HG03571 (cell line): ENCODE results near the gene COL5A1.
"Not testable (repeated sequence)": the region's sequence is repeated elsewhere in the genome, so short reads cannot be mapped to it uniquely, and the experiment has no call there.

Source experiments
- ATAC-seq: cut with Tn5 transposase; IDR thresholded peaks from one replicate; pipeline ENCODE4 v1.9.1; 2021; ENCODE audit not compliant: unreplicated experiment

Gene COL5A1

DNA sequence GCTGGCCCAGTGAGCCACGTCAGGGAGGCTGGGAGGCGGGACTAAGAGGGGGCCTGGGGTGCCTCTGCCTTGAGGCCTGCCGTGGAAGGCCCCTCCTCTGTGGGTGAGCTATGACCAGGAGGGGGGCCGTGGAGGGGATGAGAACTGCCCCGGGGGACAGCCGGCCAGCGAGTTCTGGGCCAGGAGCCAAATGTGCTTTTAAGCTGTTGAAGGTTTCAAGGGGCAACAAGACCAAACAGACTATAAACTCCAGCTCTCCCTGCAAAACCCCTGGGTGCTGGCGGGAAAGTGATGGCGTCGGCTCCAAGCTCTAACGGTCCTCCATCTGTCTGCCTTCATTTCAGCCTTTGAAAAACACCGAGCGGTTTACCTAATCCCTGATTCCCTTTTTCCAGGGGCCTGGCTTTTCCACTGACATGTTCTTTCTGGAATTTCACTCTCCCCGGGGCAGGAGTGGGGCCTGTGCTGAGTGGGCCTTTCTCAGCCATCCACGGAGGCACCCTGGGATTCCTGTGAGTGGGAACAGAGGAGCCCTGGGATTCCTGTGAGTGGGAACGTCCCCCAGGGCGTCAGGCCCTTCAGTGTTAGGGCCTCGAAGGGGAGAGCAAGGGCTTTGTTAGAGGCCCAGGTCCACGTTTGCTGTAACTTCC, 65.6 kb downstream of the COL5A1 start:
- ATAC-seq, result no peak

DNA sequence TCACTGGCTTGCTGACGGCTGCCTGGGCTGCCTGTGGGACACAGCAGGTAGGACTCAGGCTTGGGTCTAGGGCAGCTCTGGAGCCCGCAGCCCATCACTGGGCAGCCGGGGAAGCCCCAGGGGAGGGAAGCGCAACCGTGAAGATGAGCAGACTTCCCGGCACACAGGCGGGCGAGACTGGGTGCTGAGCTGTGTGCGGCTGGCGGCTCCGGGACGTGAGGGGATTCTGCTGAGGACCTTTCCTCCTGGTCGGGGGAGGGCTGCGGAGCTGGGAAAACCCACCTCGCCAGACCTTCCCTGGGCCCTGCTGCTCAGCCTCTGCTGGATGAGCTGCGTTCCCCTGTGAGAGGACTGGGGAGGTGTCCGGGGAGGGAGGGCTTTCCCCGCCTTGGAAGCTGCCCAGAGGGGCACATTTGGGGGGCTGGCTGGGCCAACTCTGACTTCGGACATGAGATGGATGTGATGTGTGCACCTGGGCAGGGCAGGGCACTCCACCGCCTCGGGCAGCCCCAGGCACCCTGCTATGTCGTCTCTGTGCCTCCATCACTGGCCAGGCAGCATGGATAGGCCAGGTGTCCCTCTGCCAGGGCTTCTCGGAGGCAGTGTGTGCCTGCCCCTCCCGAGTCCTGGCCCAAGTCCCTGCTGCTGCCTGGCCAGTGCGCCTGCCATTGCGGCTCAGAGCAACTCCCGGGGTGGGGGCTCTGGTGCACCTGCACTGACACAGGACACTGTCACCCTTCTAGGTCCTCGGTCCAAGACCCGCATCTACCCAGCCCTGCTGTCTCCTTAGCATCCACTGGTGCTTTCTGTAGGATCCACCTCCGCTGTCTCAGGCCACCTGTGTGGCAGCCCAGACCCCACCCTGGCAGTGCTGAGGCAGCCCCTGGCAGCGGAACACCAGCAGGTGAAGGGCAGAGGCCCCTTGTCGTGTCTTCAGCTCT, 66.4 kb downstream of the COL5A1 start:
- ATAC-seq, result no peak

DNA sequence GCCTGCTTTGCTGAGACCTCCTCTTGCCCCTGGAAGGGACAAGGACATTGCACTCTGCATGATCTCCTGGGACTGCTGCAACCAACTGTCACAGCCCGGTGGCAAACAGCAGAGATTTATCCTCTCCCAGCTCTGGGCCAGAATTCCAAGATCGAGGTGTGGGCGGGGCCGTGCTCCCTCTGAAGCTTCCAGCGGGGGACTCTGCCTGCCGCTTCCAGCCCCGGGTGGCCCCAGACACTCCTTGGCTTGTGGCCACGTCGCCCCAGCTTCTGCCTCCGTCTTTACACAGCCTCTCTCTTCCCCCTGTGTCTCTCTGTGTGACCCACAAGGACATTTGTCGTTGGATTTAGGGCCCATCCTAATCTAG, 67.1 kb downstream of the COL5A1 start:
- ATAC-seq, result no peak

DNA sequence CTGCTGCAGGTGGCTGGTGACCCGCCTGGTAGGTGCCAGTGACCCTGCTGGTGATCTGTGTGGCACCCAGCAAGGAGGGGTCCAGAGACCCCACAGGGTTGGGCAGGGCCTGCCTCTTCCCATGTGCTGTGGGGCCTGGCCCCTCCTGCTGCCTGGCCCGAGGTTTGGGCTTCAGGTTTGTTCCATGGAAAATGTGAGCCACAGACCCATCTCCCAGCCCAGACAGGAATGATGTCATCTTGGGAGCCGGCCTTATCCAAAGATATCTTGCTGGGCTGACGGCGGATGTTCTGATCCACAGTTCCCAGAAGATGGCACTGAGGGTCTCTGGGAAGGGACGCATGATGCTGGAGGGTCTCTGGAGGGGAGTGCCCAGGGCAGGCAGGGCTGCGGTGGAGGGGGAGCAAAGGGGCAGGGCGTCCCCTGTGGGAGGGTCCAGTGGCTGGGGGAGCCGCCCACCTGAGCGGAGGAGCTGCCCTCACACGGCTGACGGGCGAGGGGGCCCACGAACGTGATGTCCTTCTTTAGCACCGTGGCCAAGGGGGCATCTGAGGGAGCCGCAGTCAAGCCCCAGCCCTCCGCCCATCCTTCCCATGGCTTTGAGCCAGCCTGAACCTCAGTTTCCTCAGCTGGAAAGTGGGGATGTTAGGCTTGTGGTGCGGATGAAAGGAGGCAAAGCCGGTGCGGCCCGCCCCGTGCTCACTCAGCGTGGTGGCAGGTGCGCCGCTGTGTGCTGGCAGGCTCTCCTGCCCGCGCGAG, 68.1 kb downstream of the COL5A1 start:
- no peak for ATAC-seq

DNA sequence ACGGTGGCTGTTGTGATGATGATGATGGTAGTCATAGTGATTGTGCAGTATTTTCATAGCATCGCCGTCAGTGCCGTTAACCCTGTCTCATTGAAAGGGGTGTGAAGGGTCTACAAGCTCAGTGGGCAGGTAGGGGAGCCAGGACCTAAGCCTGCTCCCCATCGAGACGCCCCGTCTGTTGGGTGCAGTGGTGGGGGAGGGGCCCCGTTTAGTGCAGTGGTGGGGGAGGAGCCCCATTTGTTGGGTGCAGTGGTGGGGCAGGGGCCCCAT, 68.6 kb downstream of the COL5A1 start:
- no peak for ATAC-seq

DNA sequence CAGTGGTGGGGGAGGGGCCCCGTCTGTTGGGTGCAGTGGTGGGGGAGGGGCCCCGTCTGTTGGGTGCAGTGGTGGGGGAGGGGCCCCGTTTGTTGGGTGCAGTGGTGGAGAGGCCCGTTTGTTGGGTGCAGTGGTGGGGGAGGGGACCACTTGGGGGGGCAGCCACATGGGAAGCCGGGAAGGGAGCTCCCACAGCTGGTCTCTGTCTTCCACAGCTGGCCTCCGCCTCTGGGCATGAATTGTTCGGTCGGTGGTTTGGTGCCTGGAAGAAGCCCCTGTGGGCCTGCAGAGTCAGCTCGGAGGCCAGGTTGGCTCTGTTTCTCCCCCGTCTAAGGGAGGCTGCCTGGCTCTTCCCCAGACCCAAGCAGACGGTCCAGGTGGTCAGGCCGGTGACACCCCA, 69.3 kb downstream of the COL5A1 start:
- ATAC-seq, result no peak

DNA sequence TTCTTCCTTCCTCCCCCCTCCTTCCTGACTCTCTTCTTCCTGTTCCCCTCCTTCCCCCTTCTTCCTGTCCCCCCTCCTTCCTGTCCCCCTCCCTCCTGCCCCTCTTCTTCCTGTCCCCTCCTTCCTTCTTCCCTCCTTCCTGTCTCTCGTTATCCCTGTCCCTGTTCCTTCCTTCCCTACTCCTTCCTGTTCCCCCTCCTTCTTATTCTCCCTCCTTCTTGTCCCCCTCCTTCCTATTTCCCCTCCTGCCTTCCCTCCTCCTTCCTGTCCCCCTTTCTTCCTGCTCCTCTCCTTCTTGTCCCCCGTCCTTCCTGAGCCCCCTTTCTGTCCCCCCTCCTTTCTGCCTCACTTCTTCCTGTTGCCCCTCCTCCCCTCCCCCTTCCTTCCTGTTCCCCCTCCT, 70.6 kb downstream of the COL5A1 start:
- ATAC-seq, result no peak

DNA sequence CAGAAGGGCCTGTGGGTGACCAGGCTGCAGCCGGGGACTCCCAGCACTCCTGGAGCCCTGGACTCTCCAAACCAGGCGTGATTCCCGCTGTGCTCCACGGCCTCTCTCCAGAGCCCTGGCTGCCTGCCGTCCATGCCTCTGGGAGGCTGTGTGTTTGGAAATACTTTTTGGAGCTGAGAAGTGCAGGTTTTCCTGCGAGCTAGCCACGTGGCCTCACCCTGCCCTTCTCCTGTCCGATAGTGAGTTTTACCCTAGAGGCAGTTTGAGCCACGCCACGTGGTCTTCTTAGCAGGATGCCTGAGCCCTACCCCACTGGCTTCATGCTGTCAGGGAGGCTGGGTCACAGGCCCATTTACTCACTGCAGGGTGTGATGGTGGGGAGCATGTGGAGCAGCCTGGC, 71.3 kb downstream of the COL5A1 start:
- ATAC-seq, result no peak

DNA sequence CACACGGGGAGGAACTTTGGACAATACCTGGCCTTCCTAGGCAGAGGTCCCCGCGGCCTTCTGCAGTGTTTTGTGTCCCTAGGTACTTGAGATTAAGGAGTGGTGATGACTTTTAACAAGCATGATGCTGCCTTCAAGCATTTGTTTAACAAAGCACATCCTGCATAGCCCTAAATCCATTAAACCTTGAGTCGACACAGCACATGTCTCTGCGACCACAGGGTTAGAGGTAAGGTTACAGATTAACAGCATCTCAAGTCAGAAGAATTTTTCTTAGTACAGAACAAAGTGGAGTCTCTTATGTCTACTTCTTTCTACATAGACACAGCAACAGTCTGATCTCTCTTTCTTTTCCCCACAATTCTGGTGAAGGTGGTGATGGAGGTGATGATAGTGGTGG, 73.9 kb downstream of the COL5A1 start:
- not testable (repeated sequence) for ATAC-seq

DNA sequence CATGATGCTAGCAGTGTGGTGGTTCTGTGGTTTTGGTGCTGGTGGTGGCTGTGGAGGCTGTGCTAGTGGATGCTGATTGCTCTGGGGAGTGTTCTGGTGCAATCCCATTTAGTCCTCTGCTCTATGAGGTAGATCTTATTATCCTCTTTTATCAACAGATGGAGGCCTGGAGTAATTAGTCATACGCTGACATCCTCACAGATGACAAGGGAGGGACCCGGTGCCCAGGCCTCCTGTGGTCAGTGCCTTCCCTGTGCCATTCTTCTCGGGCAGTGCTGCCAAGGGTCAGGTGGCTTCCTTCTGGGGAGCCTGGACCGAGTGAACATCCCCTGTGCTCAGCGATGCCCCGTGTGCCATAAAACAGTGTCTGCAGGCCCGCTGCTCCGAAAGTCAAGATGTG, 74.5 kb downstream of the COL5A1 start:
- no peak for ATAC-seq

DNA sequence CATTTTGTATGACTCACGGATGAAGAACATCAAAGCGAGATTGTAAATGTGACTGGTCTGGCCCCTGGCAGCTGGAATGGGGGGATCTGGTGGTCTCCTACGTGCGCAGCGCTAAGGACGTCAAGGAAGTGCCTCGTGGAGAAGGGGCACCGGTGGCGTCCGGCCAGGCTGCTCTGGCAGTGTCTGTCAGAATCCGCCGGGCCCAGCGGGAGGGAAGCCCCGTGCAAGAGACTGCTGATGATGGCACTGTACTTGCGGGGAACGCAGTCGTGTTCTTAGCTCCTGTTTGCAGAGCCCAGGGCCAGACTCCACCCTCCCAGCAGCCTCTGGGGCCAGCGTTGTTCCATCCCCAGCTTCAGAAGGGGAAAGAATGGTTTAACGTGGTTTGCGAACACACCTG, 75.5 kb downstream of the COL5A1 start:
- no peak for ATAC-seq

DNA sequence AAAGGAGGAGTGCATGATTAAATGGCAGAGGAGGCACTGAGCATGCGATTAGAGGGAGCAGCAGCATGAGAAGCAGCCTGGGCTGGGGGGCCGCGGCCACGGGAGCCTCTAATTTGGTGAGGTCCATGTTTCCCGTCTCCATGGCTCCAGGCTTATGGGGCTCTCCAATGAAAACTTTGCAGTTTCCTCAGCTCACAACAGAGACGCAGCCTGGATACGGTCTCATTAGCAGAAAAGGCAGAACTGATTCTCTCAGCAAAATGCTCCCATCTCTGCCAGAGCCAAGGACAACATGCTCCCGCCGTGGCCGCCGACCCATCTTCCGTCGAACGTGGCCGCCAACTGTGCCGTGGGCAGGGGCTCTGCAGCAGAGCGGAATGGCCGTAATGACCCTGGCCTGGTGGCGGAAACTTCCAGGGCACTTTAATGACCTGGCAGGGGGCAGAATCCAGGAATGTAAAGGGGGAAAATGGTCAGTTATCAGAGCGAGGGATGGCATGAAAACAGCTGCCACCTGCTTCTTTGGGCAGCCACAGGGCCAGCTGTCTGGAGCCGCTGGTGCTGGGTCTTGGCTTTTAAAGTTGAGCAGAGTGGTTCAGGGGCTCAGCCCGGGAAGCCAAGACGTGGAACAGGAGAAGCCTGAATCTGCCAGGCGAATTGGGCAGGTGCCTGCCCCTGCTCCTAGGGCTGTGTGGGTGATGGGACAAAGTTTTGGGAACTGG, 76.5 kb downstream of the COL5A1 start:
- ATAC-seq, result no peak

DNA sequence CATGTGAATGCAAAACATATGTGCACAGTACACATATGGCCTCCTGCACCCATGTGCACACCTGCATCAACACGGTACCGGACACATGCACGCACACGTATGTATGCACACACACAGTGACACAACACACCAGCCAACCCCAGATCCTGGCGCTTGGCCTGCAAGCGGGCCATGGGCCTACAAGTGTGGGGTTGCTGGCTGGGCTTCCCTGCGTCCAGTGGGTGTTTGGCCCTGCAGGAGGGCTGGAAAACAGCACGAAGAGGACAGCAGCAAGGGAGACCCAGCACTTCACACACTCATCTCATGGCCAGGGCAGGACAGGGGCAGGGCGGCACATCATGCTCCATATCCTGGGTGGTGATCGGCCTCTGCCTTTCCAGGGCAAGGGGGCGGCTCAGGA, 77.7 kb downstream of the COL5A1 start:
- no peak for ATAC-seq

DNA sequence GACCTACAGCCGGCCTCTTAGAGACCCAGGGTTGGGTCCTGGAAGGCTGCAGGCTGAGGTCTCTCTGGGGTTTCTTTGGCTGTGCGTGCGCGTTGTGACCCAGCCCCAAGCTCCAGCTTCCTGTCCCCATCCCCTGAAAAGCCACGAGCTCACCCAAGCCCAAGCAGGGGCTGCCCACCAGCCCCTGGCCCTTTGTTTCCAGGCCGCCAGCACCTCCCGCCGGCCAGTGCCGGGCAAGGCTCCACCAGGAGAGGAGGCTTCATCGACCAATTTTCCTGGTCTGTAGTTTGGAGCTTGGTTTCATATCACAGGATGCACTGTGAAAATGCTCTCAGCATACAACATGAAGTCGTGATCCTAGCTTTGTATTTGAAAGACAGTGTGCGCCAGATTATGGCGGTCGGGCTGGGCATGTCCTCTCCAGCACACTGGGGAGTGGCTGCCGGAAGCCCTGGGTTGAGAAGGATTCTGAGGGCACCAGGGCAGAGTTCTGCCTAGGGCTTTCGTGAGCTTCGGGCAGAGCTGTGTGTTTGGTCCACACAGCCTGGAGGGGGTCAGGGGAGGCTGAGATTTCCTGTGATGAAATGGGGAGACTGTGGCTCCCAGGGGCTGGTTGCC, 78.6 kb downstream of the COL5A1 start:
- ATAC-seq, result no peak

DNA sequence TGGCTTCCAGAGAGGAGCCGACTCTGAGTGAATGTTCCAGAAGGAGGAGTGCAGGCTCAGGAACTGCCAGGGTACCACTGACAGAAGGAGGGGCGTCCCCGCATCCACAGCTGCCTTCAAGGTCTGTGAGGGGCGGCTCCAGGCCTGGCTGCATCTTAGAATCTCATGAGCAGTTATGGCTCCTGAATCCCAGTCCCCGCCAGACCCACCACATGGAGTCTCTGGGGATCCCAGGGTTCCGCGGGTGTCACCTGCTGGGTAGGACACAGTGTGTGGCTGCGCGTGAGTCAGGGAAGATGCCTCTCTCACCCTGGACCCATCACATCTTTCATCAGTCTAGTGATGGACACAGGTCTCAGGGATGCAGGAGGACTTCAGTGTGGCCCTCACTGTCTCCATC, 79.2 kb downstream of the COL5A1 start:
- no peak for ATAC-seq

DNA sequence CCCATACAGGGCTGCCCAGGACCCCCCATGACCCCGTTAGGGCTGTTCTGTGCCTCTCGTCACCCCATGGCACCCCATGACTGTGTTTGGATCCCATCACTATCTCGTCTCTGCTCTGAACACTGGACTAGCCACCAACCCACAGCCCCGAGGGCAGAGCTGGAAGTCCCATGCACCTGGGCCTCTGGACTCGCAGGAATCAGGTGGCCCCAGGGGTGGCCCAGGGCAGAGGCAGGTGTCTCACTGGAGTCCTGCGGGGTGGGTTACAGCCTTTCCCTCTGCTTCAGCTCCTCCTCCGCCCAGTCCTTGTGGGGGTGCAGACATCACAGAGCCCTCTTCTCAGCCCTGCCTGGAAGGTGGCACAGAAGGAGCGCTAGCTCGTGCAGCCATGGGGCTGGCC, 79.7 kb downstream of the COL5A1 start:
- ATAC-seq, result no peak

DNA sequence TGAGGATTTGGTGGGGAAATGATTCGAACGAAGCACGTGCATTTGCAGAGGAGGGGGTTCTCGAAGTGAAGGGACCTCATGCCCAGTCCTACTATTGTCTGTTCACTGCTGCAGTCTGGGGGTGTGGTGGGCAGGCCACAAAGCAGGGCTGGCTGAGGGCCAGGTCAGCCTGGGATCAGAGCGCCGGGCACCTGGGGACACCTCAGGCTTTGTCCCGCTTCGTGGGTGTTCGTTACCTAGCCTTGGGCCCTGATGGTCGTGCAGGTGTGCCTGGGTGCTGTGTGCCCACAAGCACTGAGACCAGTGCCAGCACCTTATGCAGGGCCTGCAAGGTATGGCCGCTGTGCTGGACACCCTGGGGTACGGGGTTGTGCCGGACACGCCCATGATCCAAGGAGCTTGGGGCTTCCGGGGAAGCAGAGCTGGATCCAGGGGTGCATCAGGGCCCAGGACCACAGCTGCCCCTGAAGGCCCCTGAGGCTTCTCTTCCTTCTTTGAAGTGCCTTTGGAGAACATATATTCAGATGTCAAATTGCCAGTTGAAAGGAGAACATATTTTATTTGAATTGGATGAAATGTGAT, 80.6 kb downstream of the COL5A1 start:
- no peak for ATAC-seq

DNA sequence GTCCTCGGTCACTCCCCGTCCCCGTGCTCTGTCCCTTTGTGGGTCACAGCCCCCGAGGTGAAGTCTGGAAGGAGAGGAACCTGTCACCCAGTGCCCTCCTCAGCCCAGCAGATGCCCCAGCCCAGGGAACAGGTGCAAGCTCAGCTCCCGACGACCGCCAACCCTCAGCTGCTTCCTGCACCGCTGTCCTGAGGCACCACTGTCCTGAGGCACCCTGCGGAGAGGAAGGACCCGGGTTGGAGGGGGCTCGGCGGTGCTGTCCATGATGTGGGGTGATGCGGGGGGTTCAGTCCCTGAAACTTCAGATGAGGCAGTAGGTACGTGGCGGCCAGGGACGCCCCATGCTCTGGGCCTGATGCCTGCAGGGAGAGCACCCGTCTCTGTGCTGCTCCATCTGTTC, 81.4 kb downstream of the COL5A1 start:
- no peak for ATAC-seq

DNA sequence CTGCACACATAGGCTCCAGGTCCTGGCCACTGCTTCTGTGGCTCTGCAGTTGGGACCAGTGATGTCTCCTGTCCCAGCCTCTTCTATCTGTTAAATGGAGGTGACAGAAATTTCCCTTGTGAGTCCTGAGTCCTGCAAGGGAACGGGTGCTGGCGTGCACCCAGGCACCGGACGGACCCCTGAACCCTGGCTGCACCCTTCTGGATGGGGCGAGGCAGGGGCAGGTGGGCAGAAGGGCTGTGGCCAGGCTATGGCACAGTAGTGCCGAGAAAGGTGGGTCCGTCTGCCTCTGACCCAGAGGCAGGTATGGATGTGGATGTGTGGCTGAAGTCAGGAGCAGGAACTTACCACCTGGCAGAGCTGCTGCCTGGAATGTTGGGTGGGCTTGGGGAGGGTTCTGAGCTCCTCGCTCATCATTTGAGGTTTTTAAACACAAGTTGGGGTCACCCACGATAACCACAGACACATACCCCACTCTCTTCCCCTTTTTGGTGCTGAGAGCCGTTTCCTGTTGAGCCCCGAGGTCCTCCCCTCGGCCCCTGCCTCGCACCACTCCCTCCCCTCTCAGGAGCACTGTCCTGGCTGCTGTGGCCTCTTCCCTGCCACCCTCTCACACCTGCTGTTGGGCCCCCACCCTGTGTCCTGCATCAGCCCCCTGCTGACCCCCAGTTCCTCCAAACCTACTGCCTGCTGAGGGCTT, 82.0 kb downstream of the COL5A1 start:
- no peak for ATAC-seq
